B cell (primary cell): ENCODE measurements around the gene AUP1. TPM values are rescaled to one million over a fixed set of nuclear protein-coding genes. Genes with fewer than 3 reads are reported as not detected.

Source experiments
- ATAC-seq: fragments of 200-7000 bp; cut with Tn5 transposase; one replicate; pipeline ENCODE4 v1.10.0; 2021; ENCODE audit warnings: low read depth, mild to moderate bottlenecking, moderate number of reproducible peaks, moderate library complexity
- CTCF ChIA-PET: fragments of 350-600 bp; sonication (Branson Sonifier 250); formaldehyde crosslinking; loops from one replicate; lab custom pipeline; 2021; ENCODE audit warnings: antibody characterized with exemption, inconsistent platforms; lab: Charles Lee
- POLR2A ChIA-PET: fragments of 350-600 bp; sonication (Branson Sonifier 250); formaldehyde crosslinking; loops from one replicate; lab custom pipeline; 2021; ENCODE audit warnings: antibody characterized with exemption; lab: Charles Lee
- DNase-seq: peaks from one replicate; pipeline ENCODE4 v3.0.0; 2013
- H2AFZ ChIP-seq: 2 replicates; pipeline ENCODE4 v1.6.1; 2012; ENCODE audit warnings: mild to moderate bottlenecking, low read depth, low read length; ENCODE audit not compliant: insufficient read depth, poor library complexity, severe bottlenecking
- H3K27ac ChIP-seq, 2 donors: 1 replicate in 1 of 2; 2 replicates in 1 of 2; pipeline ENCODE4 v1.5.1; 2012 to 2013; ENCODE audit warnings: low read length in 2 of 2, mild to moderate bottlenecking in 2 of 2, moderate library complexity in 1 of 2
- H3K27me3 ChIP-seq, 4 experiments: fragments of 200-600 bp in 1 of 4; sonication (generic) in 1 of 4; replicated peaks in 1 of 4; 1 replicate in 2 of 4; 2 replicates in 2 of 4; pipeline versions ENCODE4 v1.6.1 to v1.7.0; 2013 to 2016; ENCODE audit warnings: low read length in 3 of 4, mild to moderate bottlenecking in 2 of 4, mixed read lengths in 1 of 4, moderate library complexity in 1 of 4; ENCODE audit not compliant: insufficient read depth in 4 of 4, control insufficient read depth in 3 of 4; ENCODE audit errors: control extremely low read depth in 1 of 4
- H3K36me3 ChIP-seq, 2 experiments: replicated peaks in 1 of 2; 1 replicate in 1 of 2; 2 replicates in 1 of 2; pipeline versions ENCODE4 v1.6.1 to v1.7.1; 2013; ENCODE audit warnings: low read length in 1 of 2; ENCODE audit not compliant: insufficient read depth in 2 of 2, control insufficient read depth in 1 of 2; ENCODE audit errors: control extremely low read depth in 1 of 2, extremely low read depth in 1 of 2
- H3K4me1 ChIP-seq, 2 donors: fragments of 200-600 bp in 1 of 2; sonication (generic) in 1 of 2; 1 replicate in 1 of 2; 2 replicates in 1 of 2; pipeline versions ENCODE4 v1.5.1 to v1.6.1; 2013 to 2017; ENCODE audit warnings: low read length in 2 of 2; ENCODE audit not compliant: control insufficient read depth in 2 of 2, insufficient read depth in 2 of 2
- H3K4me2 ChIP-seq: replicated peaks from 2 replicates; pipeline ENCODE3; 2012; ENCODE audit warnings: mild to moderate bottlenecking, low read depth, low read length; ENCODE audit not compliant: poor library complexity, severe bottlenecking
- H3K4me3 ChIP-seq, 5 experiments: fragments of 200-600 bp in 1 of 5; sonication (generic) in 1 of 5; 1 replicate in 3 of 5; 2 replicates in 2 of 5; pipeline versions ENCODE4 v1.5.1 to v1.7.0; 2011 to 2016; ENCODE audit warnings: low read length in 4 of 5, mild to moderate bottlenecking in 4 of 5, low read depth in 2 of 5, control low read depth in 1 of 5, moderate library complexity in 1 of 5; ENCODE audit not compliant: insufficient read depth in 1 of 5; ENCODE audit errors: control extremely low read depth in 1 of 5, extremely low read depth in 1 of 5
- H3K79me2 ChIP-seq: fragments of 200-600 bp; sonication (generic); one replicate; pipeline ENCODE4 v1.6.0; 2016; ENCODE audit warnings: low read length; ENCODE audit not compliant: control insufficient read depth, insufficient read depth
- H3K9ac ChIP-seq: fragments of 200-600 bp; sonication (generic); 2 replicates; pipeline ENCODE4 v1.6.1; 2017; ENCODE audit warnings: mild to moderate bottlenecking, low read length, moderate library complexity
- H3K9me3 ChIP-seq, 3 donors: one replicate each; pipeline versions ENCODE4 v1.6.1 to v1.7.1; 2013; ENCODE audit warnings: low read length in 2 of 3; ENCODE audit not compliant: control insufficient read depth in 2 of 3, insufficient read depth in 1 of 3; ENCODE audit errors: control extremely low read depth in 1 of 3
- H4K20me1 ChIP-seq: 2 replicates; pipeline ENCODE4 v1.6.0; 2012; ENCODE audit warnings: mild to moderate bottlenecking, low read length; ENCODE audit not compliant: insufficient read depth, control insufficient read depth, poor library complexity, severe bottlenecking
- H3K27ac Mint-ChIP-seq: one replicate; pipeline ENCODE4 v1.8.0; 2021; ENCODE audit warnings: mixed read lengths
- H3K27me3 Mint-ChIP-seq: one replicate; pipeline ENCODE4 v1.8.0; 2021; ENCODE audit warnings: mixed read lengths
- H3K4me1 Mint-ChIP-seq: one replicate; pipeline ENCODE4 v1.8.0; 2021; ENCODE audit warnings: mixed read lengths
- H3K4me3 Mint-ChIP-seq: one replicate; pipeline ENCODE4 v1.8.0; 2021; ENCODE audit warnings: mixed read lengths
- H3K9me3 Mint-ChIP-seq: one replicate; pipeline ENCODE4 v1.8.0; 2022; ENCODE audit warnings: mixed read lengths; ENCODE audit not compliant: insufficient read depth
- CTCF ChIP-seq: fragments of 200-600 bp; IDR thresholded peaks from one replicate; pipeline ENCODE4 v1.8.0; 2022; ENCODE audit warnings: antibody characterized with exemption, mild to moderate bottlenecking
- EZH2 ChIP-seq: IDR thresholded peaks from 2 replicates; pipeline ENCODE4 v1.6.1; 2012; ENCODE audit warnings: borderline replicate concordance, low read depth, mild to moderate bottlenecking, moderate library complexity, low read length; ENCODE audit not compliant: insufficient read depth, poor library complexity, severe bottlenecking
- WGBS: methylation state at CpG from one replicate; pipeline ENCODE4 v1.1.5; 2013; ENCODE audit warnings: missing lambda C conversion rate; ENCODE audit not compliant: insufficient coverage; 5-methylcytosine and 5-hydroxymethylcytosine counted together
- intact Hi-C: fragments of 100-400 bp; cut with micrococcal nuclease; formaldehyde crosslinking; loops from one replicate; pipeline ENCODE4 v1.10.0; 2022
- polyA plus RNA-seq: library from polyadenylated mRNA; depleted of rRNA; stranded (reverse); fragments of >200 nt; gene quantifications from 2 replicates; pipeline ENCODE4 v1.2.3, GENCODE V29; 2012
- total RNA-seq, 2 donors: library from RNA; stranded (reverse); fragments of 120-200 nt in 1 of 2; gene quantifications; 1 replicate in 1 of 2; 2 replicates in 1 of 2; pipeline versions ENCODE4 v1.2.3 to v1.2.4, GENCODE V29; 2013 to 2022

AUP1 gene
- total and polyA plus RNA-seq, 2 donors (not counting 1 experiment from before 2014, with no cell fraction given): 201 to 525 TPM

DNA sequence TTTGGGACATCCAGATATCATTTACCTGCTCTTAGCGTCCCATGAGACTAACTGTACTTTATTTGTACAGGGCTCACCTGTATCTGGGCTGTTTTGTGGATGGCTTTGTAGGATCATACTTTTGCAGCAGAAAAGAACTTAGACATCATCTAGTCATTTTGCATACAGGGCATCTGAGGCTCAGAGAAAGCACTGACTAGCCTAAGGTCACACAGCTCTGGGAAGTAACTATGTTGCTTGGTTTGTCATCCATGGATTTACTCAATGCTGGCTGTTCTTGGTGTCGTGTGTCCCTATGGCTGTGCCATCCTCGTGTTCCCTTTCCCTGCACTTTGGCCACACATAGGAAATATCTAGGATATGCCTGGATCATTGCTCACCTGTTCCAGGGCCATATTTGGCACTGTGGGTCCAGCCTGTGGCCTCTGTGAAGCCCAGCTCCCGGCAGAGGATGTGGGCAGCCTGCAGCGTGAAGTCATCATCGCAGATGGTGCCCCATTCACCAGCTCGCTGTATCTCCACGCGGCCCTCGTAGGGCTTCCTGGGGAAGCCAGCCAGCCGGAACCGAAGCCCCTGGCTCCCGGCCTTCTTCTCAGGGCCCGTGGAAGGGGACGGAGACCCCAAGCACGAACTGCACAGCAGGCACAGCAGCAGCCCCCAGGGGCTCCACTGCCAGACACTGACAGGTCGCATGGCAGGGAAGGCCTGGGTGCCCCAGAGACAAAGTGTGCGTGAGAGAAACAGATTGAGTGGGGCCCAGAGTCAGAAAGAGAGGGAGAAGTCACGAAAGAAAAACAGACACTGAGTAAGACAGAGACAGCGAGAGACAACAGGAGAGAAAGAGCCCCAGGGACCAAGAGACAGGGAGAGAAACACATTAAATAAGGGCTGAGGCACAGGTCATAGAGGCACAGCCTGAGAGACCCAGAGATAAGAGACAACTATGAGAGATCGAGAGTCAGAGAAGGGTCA is 22.7 kb upstream of the AUP1 start:
- H4K20me1 ChIP-seq: peaks cover 15% of the 10 kb centered on the region
- peaks cover 11% of the 10 kb centered on the region for H3K79me2 ChIP-seq
- peaks cover 27 to 46% of the 10 kb centered on the region in 2 donors for H3K4me1 ChIP-seq
- peaks cover 0 to 13% of the 10 kb centered on the region in 2 experiments for H3K36me3 ChIP-seq
- POLR2A ChIA-PET: no interaction called here
- TF ChIP-seq CTCF (no peak), EZH2 (no peak)
- no peaks in the 10 kb centered on the region for H3K9me3 ChIP-seq
- DNase-seq (no peak), ATAC-seq (no peak)
- Mint-ChIP-seq H3K27me3 (peaks cover 12% of the 10 kb centered on the region), H3K9me3 (no peaks in the 10 kb centered on the region), H3K4me1 (peaks cover 29% of the 10 kb centered on the region), H3K4me3 (peak overlapping the region; percentile 72), H3K27ac (peak overlapping the region; percentile 82)
- WGBS: 70% methylated on average over 21 of the region's 21 CpGs
- peaks cover 0 to 28% (median 21%) of the 10 kb centered on the region in 4 experiments for H3K27me3 ChIP-seq
- no peak overlapping the region for H3K9ac ChIP-seq
- CTCF ChIA-PET: interaction anchor here (0.7 to 2.5 kb wide), 4 partner anchors 20 to 323 kb away, joined by 3 to 10 read pairs (median 6); partner anchors contain the start of genes AUP1 and HTRA2
- intact Hi-C loops: loop anchor here (10.0 kb wide), 1 partner anchor 157 kb away; no protein-coding TSS in a partner anchor
- H3K4me3 ChIP-seq: no peak overlapping the region
- H3K27ac ChIP-seq: no peak overlapping the region
- no peak overlapping the region for H3K4me2 ChIP-seq
- H2AFZ ChIP-seq: no peak overlapping the region

GRCh38 chr2:74551530-74551929 is 22.0 kb upstream of the AUP1 start:
- Histone ChIP-seq H3K36me3 (peaks cover 0 to 6% of the 10 kb centered on the region in 2 experiments), H3K9me3 (no peaks in the 10 kb centered on the region), H3K4me2 (no peak overlapping the region), H4K20me1 (peaks cover 15% of the 10 kb centered on the region), H3K79me2 (peaks cover 11% of the 10 kb centered on the region), H3K9ac (no peak overlapping the region), H3K4me3 (no peak overlapping the region), H3K27me3 (peaks cover 0 to 30% (median 22%) of the 10 kb centered on the region in 4 experiments), H2AFZ (no peak overlapping the region), H3K27ac (no peak overlapping the region), H3K4me1 (peaks cover 27 to 46% of the 10 kb centered on the region in 2 donors)
- ChIA-PET POLR2A (interaction anchor here (0.7 kb wide), 1 partner anchor 23 kb away, joined by 6 read pairs; no protein-coding TSS in a partner anchor), CTCF (interaction anchor here (0.8 to 2.5 kb wide), 3 partner anchors 20 to 35 kb away, joined by 3 to 10 read pairs (median 8); partner anchors contain the start of genes AUP1 and HTRA2)
- intact Hi-C loops: loop anchor here (10.0 kb wide), 1 partner anchor 157 kb away; no protein-coding TSS in a partner anchor
- no peak for DNase-seq
- Mint-ChIP-seq H3K27me3 (peaks cover 13% of the 10 kb centered on the region), H3K4me3 (peak overlapping the region; percentile 4), H3K9me3 (no peaks in the 10 kb centered on the region), H3K27ac (no peak overlapping the region), H3K4me1 (peaks cover 29% of the 10 kb centered on the region)
- TF ChIP-seq CTCF (no peak), EZH2 (no peak)
- ATAC-seq: no peak
